Upper lobe of left lung (tissue), 6 donors: ENCODE data around the gene NSUN2. TPM values are rescaled to one million over a fixed set of nuclear protein-coding genes. Genes with fewer than 3 reads are reported as not detected.

Experiments used
- ATAC-seq, 2 donors: fragments of 200-7000 bp; cut with Tn5 transposase; one replicate each; pipeline ENCODE4 v1.9.1; 2022; ENCODE audit warnings: mild to moderate bottlenecking in 2 of 2, moderate library complexity in 2 of 2; ENCODE audit not compliant: low FRiP score in 2 of 2
- DNase-seq, 2 donors: peaks; one replicate each; pipeline ENCODE4 v3.0.0-alpha.2; 2019 to 2020
- H3K27ac ChIP-seq, 4 donors: fragments of 200-600 bp; sonication (generic); one replicate each; pipeline ENCODE4 v1.5.1; 2016 to 2019
- H3K27me3 ChIP-seq, 4 donors: fragments of 200-600 bp; sonication (generic); one replicate each; pipeline ENCODE4 v1.5.1; 2017 to 2019
- H3K36me3 ChIP-seq, 4 donors: fragments of 200-600 bp; sonication (generic); one replicate each; pipeline ENCODE4 v1.5.1; 2016 to 2019
- H3K4me1 ChIP-seq, 4 donors: fragments of 200-600 bp; sonication (generic); one replicate each; pipeline ENCODE4 v1.5.1; 2018 to 2019
- H3K4me3 ChIP-seq, 4 donors: fragments of 200-600 bp; sonication (generic); one replicate each; pipeline ENCODE4 v1.5.1; 2017 to 2019; ENCODE audit warnings: mild to moderate bottlenecking in 2 of 4, moderate library complexity in 1 of 4
- H3K9me3 ChIP-seq, 4 donors: fragments of 200-600 bp; sonication (generic); one replicate each; pipeline ENCODE4 v1.5.1; 2018 to 2019
- CTCF ChIP-seq, 6 experiments: fragments of 450-650 bp in 4 of 6; fragments of 200-600 bp in 2 of 6; sonication (generic) in 2 of 6; IDR thresholded peaks; one replicate each; pipeline ENCODE4 v1.5.1; 2016 to 2019; ENCODE audit warnings: antibody characterized with exemption in 6 of 6
- EP300 ChIP-seq, 4 donors: sonication (generic); formaldehyde crosslinking; IDR thresholded peaks; one replicate each; pipeline ENCODE4 v1.5.1; 2017; ENCODE audit warnings: antibody characterized with exemption in 4 of 4, control low read depth in 2 of 4
- POLR2A ChIP-seq, 4 donors: fragments of 450-650 bp; IDR thresholded peaks; one replicate each; pipeline ENCODE4 v1.5.1; 2016 to 2017; ENCODE audit warnings: antibody characterized with exemption in 4 of 4, mild to moderate bottlenecking in 2 of 4
- POLR2AphosphoS5 ChIP-seq, 2 donors: sonication (generic); formaldehyde crosslinking; IDR thresholded peaks; one replicate each; pipeline ENCODE4 v1.5.1; 2017; ENCODE audit warnings: antibody characterized with exemption in 2 of 2
- WGBS, 2 donors: methylation state at CpG; one replicate each; pipeline ENCODE4 v1.1.5; 2017 to 2018; 5-methylcytosine and 5-hydroxymethylcytosine counted together
- total RNA-seq, 6 donors: library from RNA; depleted of rRNA in 4 of 6; stranded (reverse); fragments of >200 nt in 4 of 6; gene quantifications; one replicate each; pipeline versions ENCODE4 v1.1.0 to v1.2.1, GENCODE V29; 2016 to 2021
- donor health status: DM: no; HTN: no; CAD: no; lungs with moderate emphysema.
- donor health status: DM: no; HTN: yes; CAD: no; lungs with severe emphysema.

The NSUN2 gene
- total RNA-seq, 6 donors from 2014 or later = 41.9 to 92.2 (median 52.2) TPM

- no peak for DNase-seq
- 56 to 65% methylated on average over 6 to 19 of the region's 30 CpGs for WGBS, 2 donors
- H3K27me3 ChIP-seq = peaks cover 0 to 11% (median 5%) of the 10 kb centered on the region in 4 donors
Measured at GRCh38 chr5:6582507-6583048, 50.3 kb downstream of the NSUN2 start.

GRCh38 chr5:6581559-6582426 is 51.1 kb downstream of the NSUN2 start:
- no peak for ATAC-seq
- H3K27me3 ChIP-seq = peaks cover 0 to 11% (median 5%) of the 10 kb centered on the region in 4 donors
- 78 to 80% methylated on average over 14 of the region's 14 CpGs for WGBS, 2 donors
- H3K4me1 ChIP-seq = peaks cover 3 to 12% (median 9%) of the 10 kb centered on the region in 4 donors
- H3K4me3 ChIP-seq = no peak overlapping the region
- no peaks in the 10 kb centered on the region for H3K36me3 ChIP-seq
- no peak for DNase-seq
- no peaks in the 10 kb centered on the region for H3K9me3 ChIP-seq
- TF ChIP-seq EP300 (IDR thresholded peaks at IDR 0.05) (no peak), POLR2A (IDR thresholded peaks at IDR 0.05) (no peak), POLR2AphosphoS5 (IDR thresholded peaks at IDR 0.05) (no peak), CTCF (IDR thresholded peaks at IDR 0.05) (no peak)
- H3K27ac ChIP-seq = no peak overlapping the region

More at GRCh38 chr5:6582507-6583048, 50.3 kb downstream of the NSUN2 start:
- peak overlapping the region in 3 of 4 donors; percentile 34 to 47 (median 40) for H3K4me3 ChIP-seq
- peak; percentile 6 for ATAC-seq
- H3K4me1 ChIP-seq = peaks cover 3 to 12% (median 9%) of the 10 kb centered on the region in 4 donors
- H3K36me3 ChIP-seq = no peaks in the 10 kb centered on the region
- H3K9me3 ChIP-seq = no peaks in the 10 kb centered on the region
- TF ChIP-seq EP300 (IDR thresholded peaks at IDR 0.05) (no peak), POLR2A (IDR thresholded peaks at IDR 0.05) (no peak), CTCF (IDR thresholded peaks at IDR 0.05) (no peak), POLR2AphosphoS5 (IDR thresholded peaks at IDR 0.05) (no peak)
- H3K27ac ChIP-seq = no peak overlapping the region

- Histone ChIP-seq H3K9me3 (no peaks in the 10 kb centered on the region), H3K27ac (no peak overlapping the region), H3K36me3 (no peaks in the 10 kb centered on the region), H3K4me1 (peaks cover 3 to 12% (median 9%) of the 10 kb centered on the region in 4 donors), H3K27me3 (peaks cover 0 to 11% (median 5%) of the 10 kb centered on the region in 4 donors), H3K4me3 (no peak overlapping the region)
- no peak for ATAC-seq
- WGBS, 2 donors = 83 to 91% methylated on average over 1 of the region's 1 CpG
- no peak for DNase-seq
- no peak for TF ChIP-seq CTCF (IDR thresholded peaks at IDR 0.05)
- no peak for TF ChIP-seq POLR2AphosphoS5 (IDR thresholded peaks at IDR 0.05)
- no peak for TF ChIP-seq EP300 (IDR thresholded peaks at IDR 0.05)
- no peak for TF ChIP-seq POLR2A (IDR thresholded peaks at IDR 0.05)
Measured at GRCh38 chr5:6581090-6581489, 51.8 kb downstream of the NSUN2 start.

GRCh38 chr5:6579535-6579934 is 53.3 kb downstream of the NSUN2 start:
- H3K27ac ChIP-seq = no peak overlapping the region
- no peaks in the 10 kb centered on the region for H3K9me3 ChIP-seq
- no peaks in the 10 kb centered on the region for H3K36me3 ChIP-seq
- 72 to 73% methylated on average over 5 of the region's 5 CpGs for WGBS, 2 donors
- peaks cover 0 to 11% (median 5%) of the 10 kb centered on the region in 4 donors for H3K27me3 ChIP-seq
- H3K4me3 ChIP-seq = no peak overlapping the region
- H3K4me1 ChIP-seq = peaks cover 3 to 12% (median 9%) of the 10 kb centered on the region in 4 donors
- ATAC-seq (no peak), DNase-seq (no peak)
- no peak for TF ChIP-seq CTCF (IDR thresholded peaks at IDR 0.05)
- TF ChIP-seq POLR2AphosphoS5 (IDR thresholded peaks at IDR 0.05) = no peak
- no peak for TF ChIP-seq EP300 (IDR thresholded peaks at IDR 0.05)
- TF ChIP-seq POLR2A (IDR thresholded peaks at IDR 0.05) = no peak
